B cell (primary cell): ENCODE results near the gene NPL. TPM values are rescaled to one million over a fixed set of nuclear protein-coding genes. Genes with fewer than 3 reads are reported as not detected.

Experiments
- ATAC-seq: fragments of 200-7000 bp; cut with Tn5 transposase; one replicate; pipeline ENCODE4 v1.10.0; 2021; ENCODE audit warnings: low read depth, mild to moderate bottlenecking, moderate number of reproducible peaks, moderate library complexity
- CTCF ChIA-PET: fragments of 350-600 bp; sonication (Branson Sonifier 250); formaldehyde crosslinking; loops from one replicate; lab custom pipeline; 2021; ENCODE audit warnings: antibody characterized with exemption, inconsistent platforms; lab: Charles Lee
- POLR2A ChIA-PET: fragments of 350-600 bp; sonication (Branson Sonifier 250); formaldehyde crosslinking; loops from one replicate; lab custom pipeline; 2021; ENCODE audit warnings: antibody characterized with exemption; lab: Charles Lee
- DNase-seq: peaks from one replicate; pipeline ENCODE4 v3.0.0; 2013
- H2AFZ ChIP-seq: 2 replicates; pipeline ENCODE4 v1.6.1; 2012; ENCODE audit warnings: mild to moderate bottlenecking, low read depth, low read length; ENCODE audit not compliant: insufficient read depth, poor library complexity, severe bottlenecking
- H3K27ac ChIP-seq, 2 donors: 1 replicate in 1 of 2; 2 replicates in 1 of 2; pipeline ENCODE4 v1.5.1; 2012 to 2013; ENCODE audit warnings: low read length in 2 of 2, mild to moderate bottlenecking in 2 of 2, moderate library complexity in 1 of 2
- H3K27me3 ChIP-seq, 4 experiments: fragments of 200-600 bp in 1 of 4; sonication (generic) in 1 of 4; replicated peaks in 1 of 4; 1 replicate in 2 of 4; 2 replicates in 2 of 4; pipeline versions ENCODE4 v1.6.1 to v1.7.0; 2013 to 2016; ENCODE audit warnings: low read length in 3 of 4, mild to moderate bottlenecking in 2 of 4, mixed read lengths in 1 of 4, moderate library complexity in 1 of 4; ENCODE audit not compliant: insufficient read depth in 4 of 4, control insufficient read depth in 3 of 4; ENCODE audit errors: control extremely low read depth in 1 of 4
- H3K36me3 ChIP-seq, 2 experiments: replicated peaks in 1 of 2; 1 replicate in 1 of 2; 2 replicates in 1 of 2; pipeline versions ENCODE4 v1.6.1 to v1.7.1; 2013; ENCODE audit warnings: low read length in 1 of 2; ENCODE audit not compliant: insufficient read depth in 2 of 2, control insufficient read depth in 1 of 2; ENCODE audit errors: control extremely low read depth in 1 of 2, extremely low read depth in 1 of 2
- H3K4me1 ChIP-seq, 2 donors: fragments of 200-600 bp in 1 of 2; sonication (generic) in 1 of 2; 1 replicate in 1 of 2; 2 replicates in 1 of 2; pipeline versions ENCODE4 v1.5.1 to v1.6.1; 2013 to 2017; ENCODE audit warnings: low read length in 2 of 2; ENCODE audit not compliant: control insufficient read depth in 2 of 2, insufficient read depth in 2 of 2
- H3K4me2 ChIP-seq: replicated peaks from 2 replicates; pipeline ENCODE3; 2012; ENCODE audit warnings: mild to moderate bottlenecking, low read depth, low read length; ENCODE audit not compliant: poor library complexity, severe bottlenecking
- H3K4me3 ChIP-seq, 5 experiments: fragments of 200-600 bp in 1 of 5; sonication (generic) in 1 of 5; 1 replicate in 3 of 5; 2 replicates in 2 of 5; pipeline versions ENCODE4 v1.5.1 to v1.7.0; 2011 to 2016; ENCODE audit warnings: low read length in 4 of 5, mild to moderate bottlenecking in 4 of 5, low read depth in 2 of 5, control low read depth in 1 of 5, moderate library complexity in 1 of 5; ENCODE audit not compliant: insufficient read depth in 1 of 5; ENCODE audit errors: control extremely low read depth in 1 of 5, extremely low read depth in 1 of 5
- H3K79me2 ChIP-seq: fragments of 200-600 bp; sonication (generic); one replicate; pipeline ENCODE4 v1.6.0; 2016; ENCODE audit warnings: low read length; ENCODE audit not compliant: control insufficient read depth, insufficient read depth
- H3K9ac ChIP-seq: fragments of 200-600 bp; sonication (generic); 2 replicates; pipeline ENCODE4 v1.6.1; 2017; ENCODE audit warnings: mild to moderate bottlenecking, low read length, moderate library complexity
- H3K9me3 ChIP-seq, 3 donors: one replicate each; pipeline versions ENCODE4 v1.6.1 to v1.7.1; 2013; ENCODE audit warnings: low read length in 2 of 3; ENCODE audit not compliant: control insufficient read depth in 2 of 3, insufficient read depth in 1 of 3; ENCODE audit errors: control extremely low read depth in 1 of 3
- H4K20me1 ChIP-seq: 2 replicates; pipeline ENCODE4 v1.6.0; 2012; ENCODE audit warnings: mild to moderate bottlenecking, low read length; ENCODE audit not compliant: insufficient read depth, control insufficient read depth, poor library complexity, severe bottlenecking
- H3K27ac Mint-ChIP-seq: one replicate; pipeline ENCODE4 v1.8.0; 2021; ENCODE audit warnings: mixed read lengths
- H3K27me3 Mint-ChIP-seq: one replicate; pipeline ENCODE4 v1.8.0; 2021; ENCODE audit warnings: mixed read lengths
- H3K4me1 Mint-ChIP-seq: one replicate; pipeline ENCODE4 v1.8.0; 2021; ENCODE audit warnings: mixed read lengths
- H3K4me3 Mint-ChIP-seq: one replicate; pipeline ENCODE4 v1.8.0; 2021; ENCODE audit warnings: mixed read lengths
- H3K9me3 Mint-ChIP-seq: one replicate; pipeline ENCODE4 v1.8.0; 2022; ENCODE audit warnings: mixed read lengths; ENCODE audit not compliant: insufficient read depth
- EZH2 ChIP-seq: IDR thresholded peaks from 2 replicates; pipeline ENCODE4 v1.6.1; 2012; ENCODE audit warnings: borderline replicate concordance, low read depth, mild to moderate bottlenecking, moderate library complexity, low read length; ENCODE audit not compliant: insufficient read depth, poor library complexity, severe bottlenecking
- WGBS: methylation state at CpG from one replicate; pipeline ENCODE4 v1.1.5; 2013; ENCODE audit warnings: missing lambda C conversion rate; ENCODE audit not compliant: insufficient coverage; 5-methylcytosine and 5-hydroxymethylcytosine counted together
- intact Hi-C: fragments of 100-400 bp; cut with micrococcal nuclease; formaldehyde crosslinking; loops from one replicate; pipeline ENCODE4 v1.10.0; 2022
- polyA plus RNA-seq: library from polyadenylated mRNA; depleted of rRNA; stranded (reverse); fragments of >200 nt; gene quantifications from 2 replicates; pipeline ENCODE4 v1.2.3, GENCODE V29; 2012
- total RNA-seq, 2 donors: library from RNA; stranded (reverse); fragments of 120-200 nt in 1 of 2; gene quantifications; 1 replicate in 1 of 2; 2 replicates in 1 of 2; pipeline versions ENCODE4 v1.2.3 to v1.2.4, GENCODE V29; 2013 to 2022
- TF ChIP-seq, protein P1 (sequence below): fragments of 200-600 bp; IDR thresholded peaks from one replicate; pipeline ENCODE4 v1.8.0; 2022; ENCODE audit warnings: antibody characterized with exemption, mild to moderate bottlenecking

The NPL gene
- total and polyA plus RNA-seq, 2 donors (not counting 1 experiment from before 2014, with no cell fraction given), result 3.4 to 5.9 TPM

DNA sequence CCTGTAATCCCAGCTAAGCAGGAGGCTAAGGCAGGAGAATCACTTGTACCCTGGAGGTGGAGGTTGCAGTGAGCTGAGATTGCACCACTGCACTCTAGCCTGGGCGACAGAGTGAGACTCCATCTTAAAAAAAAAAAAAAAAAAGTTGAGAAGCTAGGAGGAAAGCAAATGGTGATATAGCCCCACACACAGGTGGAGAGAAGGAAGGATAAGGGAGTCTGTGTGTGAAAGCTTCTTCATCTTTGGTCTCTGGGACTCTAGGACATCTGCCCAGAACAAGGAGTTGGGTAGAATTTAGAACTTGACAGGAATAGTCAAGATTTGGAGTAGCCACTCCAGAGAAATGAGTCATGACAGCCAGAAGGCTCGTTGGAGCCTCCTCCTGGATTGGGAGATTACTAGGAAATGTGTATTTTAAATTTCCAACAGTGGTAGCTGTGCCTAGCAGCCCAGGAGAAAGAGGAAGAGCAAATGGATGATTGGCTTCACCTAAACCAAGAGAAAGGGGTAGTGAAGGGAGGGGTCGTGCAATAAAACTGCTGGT, 19.9 kb downstream of the NPL start:
- H4K20me1 ChIP-seq, result no peaks in the 10 kb centered on the region
- TF ChIP-seq, protein P1, sequence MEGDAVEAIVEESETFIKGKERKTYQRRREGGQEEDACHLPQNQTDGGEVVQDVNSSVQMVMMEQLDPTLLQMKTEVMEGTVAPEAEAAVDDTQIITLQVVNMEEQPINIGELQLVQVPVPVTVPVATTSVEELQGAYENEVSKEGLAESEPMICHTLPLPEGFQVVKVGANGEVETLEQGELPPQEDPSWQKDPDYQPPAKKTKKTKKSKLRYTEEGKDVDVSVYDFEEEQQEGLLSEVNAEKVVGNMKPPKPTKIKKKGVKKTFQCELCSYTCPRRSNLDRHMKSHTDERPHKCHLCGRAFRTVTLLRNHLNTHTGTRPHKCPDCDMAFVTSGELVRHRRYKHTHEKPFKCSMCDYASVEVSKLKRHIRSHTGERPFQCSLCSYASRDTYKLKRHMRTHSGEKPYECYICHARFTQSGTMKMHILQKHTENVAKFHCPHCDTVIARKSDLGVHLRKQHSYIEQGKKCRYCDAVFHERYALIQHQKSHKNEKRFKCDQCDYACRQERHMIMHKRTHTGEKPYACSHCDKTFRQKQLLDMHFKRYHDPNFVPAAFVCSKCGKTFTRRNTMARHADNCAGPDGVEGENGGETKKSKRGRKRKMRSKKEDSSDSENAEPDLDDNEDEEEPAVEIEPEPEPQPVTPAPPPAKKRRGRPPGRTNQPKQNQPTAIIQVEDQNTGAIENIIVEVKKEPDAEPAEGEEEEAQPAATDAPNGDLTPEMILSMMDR, result no peak
- TF ChIP-seq EZH2, result no peak
- H3K9ac ChIP-seq, result no peak overlapping the region
- H3K27ac Mint-ChIP-seq, result no peak overlapping the region
- DNase-seq, result no peak
- H3K4me3 ChIP-seq, result no peak overlapping the region
- CTCF ChIA-PET, result interaction anchor here (0.7 to 1.2 kb wide), 3 partner anchors 27 to 208 kb away, joined by 3 read pairs; no protein-coding TSS in a partner anchor
- no peaks in the 10 kb centered on the region for H3K36me3 ChIP-seq
- no peak overlapping the region for H2AFZ ChIP-seq
- no peaks in the 10 kb centered on the region for H3K27me3 ChIP-seq
- no peak for ATAC-seq
- H3K4me3 Mint-ChIP-seq, result no peak overlapping the region
- no peaks in the 10 kb centered on the region for H3K79me2 ChIP-seq
- no peaks in the 10 kb centered on the region for H3K27me3 Mint-ChIP-seq
- no peaks in the 10 kb centered on the region for H3K9me3 ChIP-seq
- H3K4me2 ChIP-seq, result no peak overlapping the region
- intact Hi-C loops, result no loop called here
- POLR2A ChIA-PET, result no interaction called here
- H3K4me1 ChIP-seq, result no peaks in the 10 kb centered on the region
- no peak overlapping the region for H3K27ac ChIP-seq
- no peaks in the 10 kb centered on the region for H3K9me3 Mint-ChIP-seq
- 89% methylated on average over 1 of the region's 3 CpGs for WGBS
- no peaks in the 10 kb centered on the region for H3K4me1 Mint-ChIP-seq

DNA sequence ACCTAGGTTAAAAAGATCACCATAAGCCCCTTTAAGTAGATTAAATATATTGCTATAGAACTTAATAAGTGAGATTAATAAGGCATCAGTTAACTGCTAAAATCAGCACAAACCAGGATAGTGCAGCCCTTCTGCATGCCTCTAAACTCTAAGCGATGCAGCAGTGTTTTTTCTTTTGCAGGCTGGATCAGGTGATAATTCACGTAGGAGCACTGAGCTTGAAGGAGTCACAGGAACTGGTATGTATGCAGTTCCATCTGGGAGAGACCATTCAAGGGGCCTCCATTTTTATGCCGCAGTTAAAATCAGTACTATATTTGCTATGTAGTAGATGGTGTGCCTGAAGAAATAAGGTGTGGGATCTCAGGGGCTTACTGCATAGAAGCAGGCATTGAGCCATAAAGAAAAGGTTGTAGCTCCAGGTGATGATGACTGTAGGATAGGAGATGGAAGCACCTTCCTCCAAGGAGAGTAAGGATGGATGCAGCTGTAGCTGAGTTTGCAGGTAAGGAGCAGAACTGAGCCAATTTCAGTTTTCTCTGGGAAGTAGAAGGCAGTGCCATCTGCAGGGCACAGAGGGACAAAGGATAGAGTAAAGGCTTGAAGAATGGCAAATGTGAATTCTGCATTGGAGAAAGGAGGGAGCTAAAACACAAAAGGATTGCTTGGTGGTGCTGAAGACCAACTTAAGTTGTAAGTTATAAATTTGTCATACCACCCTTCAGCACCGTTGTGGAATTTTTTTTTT, 22.6 kb downstream of the NPL start:
- no peak overlapping the region for H3K4me2 ChIP-seq
- no peak for ATAC-seq
- Mint-ChIP-seq H3K27ac (no peak overlapping the region), H3K4me3 (no peak overlapping the region), H3K27me3 (no peaks in the 10 kb centered on the region), H3K9me3 (no peaks in the 10 kb centered on the region), H3K4me1 (no peaks in the 10 kb centered on the region)
- H3K36me3 ChIP-seq, result no peaks in the 10 kb centered on the region
- H3K27me3 ChIP-seq, result no peaks in the 10 kb centered on the region
- H3K79me2 ChIP-seq, result no peaks in the 10 kb centered on the region
- no peak overlapping the region for H3K27ac ChIP-seq
- CTCF ChIA-PET, result interaction anchor here (0.8 kb wide), 1 partner anchor 27 kb away, joined by 3 read pairs; no protein-coding TSS in a partner anchor
- intact Hi-C loops, result no loop called here
- no peak overlapping the region for H2AFZ ChIP-seq
- POLR2A ChIA-PET, result no interaction called here
- TF ChIP-seq EZH2, result no peak
- TF ChIP-seq, protein P1, result no peak
- no peak overlapping the region for H3K9ac ChIP-seq
- H4K20me1 ChIP-seq, result no peaks in the 10 kb centered on the region
- H3K9me3 ChIP-seq, result no peaks in the 10 kb centered on the region
- 100% methylated on average over 3 of the region's 4 CpGs for WGBS
- H3K4me3 ChIP-seq, result no peak overlapping the region
- DNase-seq, result no peak
- no peaks in the 10 kb centered on the region for H3K4me1 ChIP-seq
